ENCODE data around the gene CHAMP1. TPM values are rescaled to one million over a fixed set of nuclear protein-coding genes. Genes with fewer than 3 reads are reported as not detected.

CHAMP1 gene
- total and polyA plus RNA-seq, 2 of the 4 experiments (the other 2 are of a cell fraction) = 13.3 to 32.7 TPM

GRCh38 chr13:114313061-114313860 lies 1.0 kb upstream of the CHAMP1 start:
- Histone ChIP-seq H3K9me3 (ENCODE audit: control insufficient read depth, insufficient read depth, low read length) (no peaks in the 10 kb centered on the region), H3K9me1 (ENCODE audit: insufficient read depth, low read length) (peaks cover 3% of the 10 kb centered on the region; the same call in 1 of the 2 replicates), H3K4me1 (ENCODE audit: control insufficient read depth, insufficient read depth, low read length) (peaks cover 13% of the 10 kb centered on the region), H3K4ac (ENCODE audit: low read depth, low read length) (peak overlapping the region; percentile 62), H3K79me1 (ENCODE audit: low read depth in 1 of 2, low read length in 2 of 2) (peaks cover 0 to 13% of the 10 kb centered on the region in 2 experiments; a peak in 2 of 4 replicates), H2BK20ac (ENCODE audit: low read depth, low read length) (peak overlapping the region; percentile 53; the same call in 1 of the 2 replicates), H2BK15ac (ENCODE audit: low read depth, low read length) (peak overlapping the region; percentile 57; the same call in 1 of the 3 replicates), H3K27ac (ENCODE audit: insufficient read depth, low read length) (peak overlapping the region; percentile 57), H2AFZ (replicated peaks; ENCODE audit: low read length, poor library complexity) (no peak overlapping the region), H2AK9ac (replicated peaks; ENCODE audit: low read depth, low read length, poor library complexity) (no peak overlapping the region), H2BK5ac (ENCODE audit: low read depth, low read length, poor library complexity, severe bottlenecking) (peak overlapping the region; percentile 93), H3K4me3 (ENCODE audit: insufficient read depth, low read depth, low read length) (peak overlapping the region; percentile 79; the same call in 1 of the 2 replicates), H4K91ac (ENCODE audit: insufficient read depth, low read depth, low read length) (peak overlapping the region; percentile 84), H3K18ac (ENCODE audit: low read depth, low read length) (peak overlapping the region; percentile 57; the same call in 1 of the 2 replicates), H2AK5ac (ENCODE audit: low read depth, low read length) (peak overlapping the region; percentile 3; the same call in 1 of the 2 replicates), H4K8ac (ENCODE audit: low read depth in 2 of 2, low read length in 2 of 2) (peak overlapping the region; percentile 94 to 97), H3K14ac (replicated peaks; ENCODE audit: low read depth, low read length) (peak overlapping the region; percentile 84), H3K56ac (ENCODE audit: extremely low read depth, insufficient read depth, low read length) (peak overlapping the region; percentile 88), H4K5ac (ENCODE audit: low read depth, low read length) (peak overlapping the region; percentile 72), H2BK120ac (ENCODE audit: low read depth, low read length) (peak overlapping the region; percentile 36), H4K20me1 (ENCODE audit: insufficient read depth, low read length) (peaks cover 18% of the 10 kb centered on the region), H3K4me2 (ENCODE audit: low read depth, low read length) (peak overlapping the region; percentile 69; the same call in 1 of the 2 replicates), H3K9ac (ENCODE audit: low read depth, low read length) (peak overlapping the region; percentile 70; the same call in 1 of the 2 replicates), H3K23ac (ENCODE audit: low read depth, low read length) (peak overlapping the region; percentile 87), H3K36me3 (ENCODE audit: control insufficient read depth, insufficient read depth, low read length) (no peaks in the 10 kb centered on the region), H3K27me3 (ENCODE audit: control insufficient read depth, insufficient read depth, low read length) (no peaks in the 10 kb centered on the region)
- ChIA-PET CTCF (no interaction called here), POLR2A (ENCODE audit: unreplicated experiment) (no interaction called here)
- ATAC-seq (ENCODE audit: low read depth) (no peak), DNase-seq (peak; percentile 51)
- intact Hi-C loops (cut with micrococcal nuclease) = no loop called here
- BruUV-seq (replicated peaks) = no TSS peak
- in situ Hi-C loops (cut with MboI; ENCODE audit: low sequenced_read_pairs) = no loop called here
- dilution Hi-C loops (cut with HindIII; ENCODE audit: low sequenced_read_pairs, unreplicated experiment) = no loop called here
- no peak for TF ChIP-seq RFX5 (IDR thresholded peaks at IDR 0.05; ENCODE audit: low read depth, low read length)
- no peak for TF ChIP-seq CHD1 (IDR thresholded peaks at IDR 0.05; ENCODE audit: low read depth, low read length)
- TF ChIP-seq BHLHE40 (IDR thresholded peaks at IDR 0.05; ENCODE audit: low read depth, low read length) = no peak
- no peak for TF ChIP-seq NFE2L2 (IDR thresholded peaks at IDR 0.05; ENCODE audit: low read depth, low read length)
- no peak for TF ChIP-seq CEBPB (IDR thresholded peaks at IDR 0.05; ENCODE audit: low read depth, low read length)
- no peak for TF ChIP-seq POLR2A (IDR thresholded peaks at IDR 0.05; ENCODE audit: low read depth, low read length)
- no peak for TF ChIP-seq MAFK (IDR thresholded peaks at IDR 0.05; ENCODE audit: low read depth, low read length)
- no peak for TF ChIP-seq MAZ (IDR thresholded peaks at IDR 0.05; ENCODE audit: borderline replicate concordance, low read depth, low read length)
- no peak for TF ChIP-seq SMC3 (IDR thresholded peaks at IDR 0.05; ENCODE audit: low read depth, low read length)
- TF ChIP-seq CTCF (conservative IDR thresholded peaks at IDR 0.05; ENCODE audit: low read depth, low read length) = no peak
- TF ChIP-seq MXI1 (IDR thresholded peaks at IDR 0.05; ENCODE audit: borderline replicate concordance, low read depth, low read length) = no peak
- no peak for TF ChIP-seq USF2 (IDR thresholded peaks at IDR 0.05; ENCODE audit: low read depth, low read length)
- TF ChIP-seq RAD21 (IDR thresholded peaks at IDR 0.05; ENCODE audit: low read length) = no peak
- no peak for TF ChIP-seq FOS (IDR thresholded peaks at IDR 0.05; ENCODE audit: low read depth, low read length)
- WGBS, 2 experiments (ENCODE audit: extremely low coverage in 2 of 2, insufficient read length in 1 of 2) = no CpG with 5 or more reads among the region's 17 CpGs

Measured in IMR-90 (cell line).